A549 (cell line): ENCODE results near the gene PSG6.

Experiments
- CTCF ChIP-seq: fragments of >200 bp; sonication (Bioruptor Twin); formaldehyde crosslinking; IDR thresholded peaks from 3 replicates; pipeline ENCODE4 v1.5.1; 2016
- EP300 ChIP-seq, 2 experiments: fragments of >200 bp; sonication (Bioruptor Twin); formaldehyde crosslinking; IDR thresholded peaks; 2 replicates in 1 of 2; 3 replicates in 1 of 2; pipeline ENCODE4 v1.6.1; 2016 to 2017
- ESRRA ChIP-seq: fragments of 150-350 bp; IDR thresholded peaks from 2 replicates; pipeline ENCODE4 v1.6.1; 2014; ENCODE audit warnings: mild to moderate bottlenecking, low read length, borderline replicate concordance
- GATA3 ChIP-seq: IDR thresholded peaks from 2 replicates; pipeline ENCODE4 v1.6.1; 2012; ENCODE audit warnings: borderline replicate concordance
- JUNB ChIP-seq: fragments of >200 bp; sonication (Bioruptor Twin); formaldehyde crosslinking; IDR thresholded peaks from 2 replicates; pipeline ENCODE4 v1.6.1; 2016
- NFE2L2 ChIP-seq: fragments of 150-350 bp; conservative IDR thresholded peaks from 2 replicates; pipeline ENCODE4 v1.6.1; 2014; ENCODE audit warnings: low read length
- NR3C1 ChIP-seq: fragments of >200 bp; sonication (Bioruptor Twin); formaldehyde crosslinking; IDR thresholded peaks from 3 replicates; pipeline ENCODE4 v1.6.1; 2017
- PBX3 ChIP-seq: IDR thresholded peaks from 2 replicates; pipeline ENCODE4 v1.6.1; 2012
- POLR2A ChIP-seq: IDR thresholded peaks from 2 replicates; pipeline ENCODE4 v1.6.1; 2012; ENCODE audit warnings: mild to moderate bottlenecking, low read length
- RCOR1 ChIP-seq: fragments of 150-350 bp; IDR thresholded peaks from 2 replicates; pipeline ENCODE4 v1.6.1; 2014; ENCODE audit warnings: antibody characterized with exemption, low read length, low read depth
- REST ChIP-seq: fragments of 200-600 bp; sonication (generic); IDR thresholded peaks from 2 replicates; pipeline ENCODE4 v1.6.1; 2016; ENCODE audit warnings: antibody characterized with exemption, mild to moderate bottlenecking, moderate library complexity
- RFX5 ChIP-seq: fragments of 450-650 bp; IDR thresholded peaks from 2 replicates; pipeline ENCODE4 v1.7.1; 2014; ENCODE audit warnings: antibody characterized with exemption, mild to moderate bottlenecking, moderate library complexity
- USF2 ChIP-seq: fragments of 450-650 bp; IDR thresholded peaks from 2 replicates; pipeline ENCODE4 v1.6.1; 2014; ENCODE audit warnings: antibody characterized with exemption

- TF ChIP-seq GATA3 (no peak), CTCF (no peak), USF2 (no peak), RCOR1 (no peak), ESRRA (no peak), RFX5 (no peak), POLR2A (no peak), EP300 (IDR thresholded peaks at IDR 0.05) (no peak), JUNB (no peak), NR3C1 (no peak), PBX3 (no peak), REST (no peak), NFE2L2 (no peak)
Measured at GRCh38 chr19:42961119-42961518, 43.4 kb upstream of the PSG6 start.
